GM23338 (cell line): ENCODE data around the gene RASL11B. TPM values are rescaled to one million over a fixed set of nuclear protein-coding genes. Genes with fewer than 3 reads are reported as not detected.

Experiments
- ATAC-seq: fragments of 200-7000 bp; cut with Tn5 transposase; 3 replicates; pipeline ENCODE4 v1.9.1; 2020
- DNase-seq: peaks from one replicate; pipeline ENCODE4 v3.0.0-alpha.2; 2015; ENCODE audit warnings: low spot score
- H2AFZ ChIP-seq: fragments of 200-600 bp; sonication (generic); 2 replicates; pipeline ENCODE4 v1.8.0; 2016; ENCODE audit warnings: antibody characterized with exemption, mild to moderate bottlenecking, moderate library complexity
- H3F3A ChIP-seq: fragments of 200-600 bp; sonication (generic); replicated peaks from 2 replicates; pipeline ENCODE4 v1.8.0; 2017; ENCODE audit warnings: antibody characterized with exemption, mixed run types, low read depth
- H3K27ac ChIP-seq: fragments of 200-600 bp; sonication (generic); 2 replicates; pipeline ENCODE4 v1.6.1; 2016; ENCODE audit warnings: low read depth
- H3K27me3 ChIP-seq: fragments of 200-600 bp; sonication (generic); 2 replicates; pipeline ENCODE4 v1.8.0; 2016; ENCODE audit warnings: mild to moderate bottlenecking, mixed run types, moderate library complexity; ENCODE audit not compliant: insufficient read depth
- H3K36me3 ChIP-seq: fragments of 200-600 bp; sonication (generic); 2 replicates; pipeline ENCODE4 v1.8.0; 2016; ENCODE audit warnings: mild to moderate bottlenecking; ENCODE audit not compliant: insufficient read depth
- H3K4me1 ChIP-seq: fragments of 200-600 bp; sonication (generic); 2 replicates; pipeline ENCODE4 v1.8.0; 2016; ENCODE audit warnings: mild to moderate bottlenecking, moderate library complexity; ENCODE audit not compliant: insufficient read depth
- H3K4me2 ChIP-seq: fragments of 200-600 bp; sonication (generic); 2 replicates; pipeline ENCODE4 v1.7.1; 2017; ENCODE audit warnings: mixed run types
- H3K4me3 ChIP-seq: fragments of 200-600 bp; sonication (generic); 2 replicates; pipeline ENCODE4 v1.6.1; 2016; ENCODE audit warnings: mixed run types
- H3K79me2 ChIP-seq: fragments of 200-600 bp; sonication (generic); replicated peaks from 2 replicates; pipeline ENCODE4 v1.8.0; 2017; ENCODE audit warnings: mild to moderate bottlenecking; ENCODE audit not compliant: insufficient read depth
- H3K9me2 ChIP-seq: fragments of 200-600 bp; sonication (generic); 2 replicates; pipeline ENCODE4 v1.8.0; 2017; ENCODE audit not compliant: insufficient read depth
- H4K20me1 ChIP-seq: fragments of 200-600 bp; sonication (generic); replicated peaks from 2 replicates; pipeline ENCODE4 v1.8.0; 2017; ENCODE audit warnings: mild to moderate bottlenecking; ENCODE audit not compliant: insufficient read depth
- H3K27ac Mint-ChIP-seq: 2 replicates; pipeline ENCODE4 v1.8.0; 2020; ENCODE audit warnings: inconsistent platforms, mild to moderate bottlenecking, moderate library complexity, mixed read lengths
- H3K27me3 Mint-ChIP-seq: 3 replicates; pipeline ENCODE4 v1.8.0; 2022; ENCODE audit warnings: low read depth, mild to moderate bottlenecking, moderate library complexity, mixed read lengths, inconsistent platforms; ENCODE audit not compliant: insufficient read depth, poor library complexity
- H3K36me3 Mint-ChIP-seq: 3 replicates; pipeline ENCODE4 v1.8.0; 2021; ENCODE audit warnings: low read depth, mild to moderate bottlenecking, inconsistent platforms, moderate library complexity, mixed read lengths
- H3K4me1 Mint-ChIP-seq: 3 replicates; pipeline ENCODE4 v1.8.0; 2020; ENCODE audit warnings: mild to moderate bottlenecking, inconsistent platforms, mixed read lengths
- H3K4me3 Mint-ChIP-seq: 3 replicates; pipeline ENCODE4 v1.8.0; 2021; ENCODE audit warnings: moderate library complexity, mild to moderate bottlenecking, inconsistent platforms, mixed read lengths
- H3K9me3 Mint-ChIP-seq: 3 replicates; pipeline ENCODE4 v1.8.0; 2020; ENCODE audit warnings: moderate library complexity, mild to moderate bottlenecking, inconsistent platforms, mixed read lengths
- EZH2phosphoT487 ChIP-seq: fragments of 200-600 bp; sonication (generic); IDR thresholded peaks from one replicate; pipeline ENCODE4 v1.8.1; 2018; ENCODE audit warnings: antibody characterized with exemption; ENCODE audit not compliant: unreplicated experiment
- JUNB ChIP-seq: IDR thresholded peaks from one replicate; pipeline ENCODE4 v1.6.1; 2016; ENCODE audit warnings: antibody characterized with exemption; ENCODE audit not compliant: unreplicated experiment
- NANOG ChIP-seq: IDR thresholded peaks from 2 replicates; pipeline ENCODE4 v1.6.1; 2016; ENCODE audit warnings: antibody characterized with exemption, borderline replicate concordance
- REST ChIP-seq: IDR thresholded peaks from one replicate; pipeline ENCODE4 v1.6.1; 2018; ENCODE audit warnings: antibody characterized with exemption; ENCODE audit not compliant: unreplicated experiment
- STAT1 ChIP-seq: IDR thresholded peaks from one replicate; pipeline ENCODE4 v1.6.1; 2016; ENCODE audit warnings: antibody characterized with exemption; ENCODE audit not compliant: unreplicated experiment
- ZNF114 ChIP-seq: fragments of 250-450 bp; sonication (Bioruptor Pico); IDR thresholded peaks from 2 replicates; pipeline ENCODE4 v1.5.0; 2020; ENCODE audit warnings: mild to moderate bottlenecking, moderate library complexity
- ZNF331 ChIP-seq: fragments of 250-450 bp; sonication (Bioruptor Pico); IDR thresholded peaks from 2 replicates; pipeline ENCODE4 v1.5.0; 2020; ENCODE audit warnings: low read depth, mild to moderate bottlenecking, moderate library complexity
- polyA plus RNA-seq: library from polyadenylated mRNA; unstranded; fragments of >200 nt; fragmentation: Nextera tagmentation; extraction: Ambion mirVana; gene quantifications from 2 replicates; pipeline ENCODE4 v1.2.1, GENCODE V29; 2016
- total RNA-seq: library from RNA; depleted of rRNA; stranded (reverse); fragments of >200 nt; shearing (Covaris generic); gene quantifications from 2 replicates; pipeline ENCODE4 v1.2.3, GENCODE V29; 2014
- TF ChIP-seq, protein P1 (sequence below): fragments of 250-450 bp; sonication (Bioruptor Pico); IDR thresholded peaks from 2 replicates; pipeline ENCODE4 v1.5.0; 2020; ENCODE audit warnings: mild to moderate bottlenecking, moderate library complexity
- TF ChIP-seq, protein P2 (sequence below): IDR thresholded peaks from 2 replicates; pipeline ENCODE4 v1.6.1; 2016; ENCODE audit warnings: antibody characterized with exemption

RASL11B gene
- total and polyA plus RNA-seq, 2 experiments from 2014 or later = 69.7 to 100.0 TPM

GRCh38 chr4:52877036-52877435 is 14.9 kb downstream of the RASL11B start (continued):
- no peak for TF ChIP-seq REST
- no peak for TF ChIP-seq EZH2phosphoT487
- no peak for TF ChIP-seq STAT1
- no peak for TF ChIP-seq JUNB
- TF ChIP-seq ZNF114 (CRISPR knock-in tag) = no peak
- TF ChIP-seq ZNF331 = no peak

DNA sequence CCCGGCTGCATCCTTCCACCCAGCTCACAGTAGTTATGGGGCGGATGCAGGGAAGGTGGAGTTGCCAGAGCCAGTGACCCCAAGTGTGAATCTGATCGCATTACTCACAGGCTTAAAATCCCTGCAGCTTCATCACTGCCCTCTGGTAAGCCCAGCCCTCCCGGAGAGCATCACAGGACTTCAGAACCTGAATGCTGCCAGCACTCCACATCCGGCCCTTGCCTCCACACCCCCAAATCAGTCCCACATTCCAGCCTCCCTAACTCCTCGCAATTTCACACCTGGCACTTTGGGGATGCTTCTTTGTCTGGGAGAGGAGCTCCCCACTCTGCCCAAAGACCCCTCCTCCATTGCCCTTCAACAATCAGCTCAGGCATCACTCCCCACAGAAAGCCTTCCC is 15.6 kb downstream of the RASL11B start:
- no peak for ATAC-seq
- H3F3A ChIP-seq = no peaks in the 10 kb centered on the region
- H3K4me1 Mint-ChIP-seq = peaks cover 39% of the 10 kb centered on the region
- no peak overlapping the region for H3K4me3 ChIP-seq
- H3K4me1 ChIP-seq = peaks cover 23% of the 10 kb centered on the region
- peaks cover 8% of the 10 kb centered on the region; the same call in 2 of the 3 replicates for H3K9me3 Mint-ChIP-seq
- H3K79me2 ChIP-seq = no peaks in the 10 kb centered on the region
- H4K20me1 ChIP-seq = no peaks in the 10 kb centered on the region
- peaks cover 10% of the 10 kb centered on the region for H3K27me3 Mint-ChIP-seq
- peaks cover 9% of the 10 kb centered on the region for H3K36me3 Mint-ChIP-seq
- peak; percentile 53 for DNase-seq
- no peak overlapping the region for H3K4me3 Mint-ChIP-seq
- H2AFZ ChIP-seq = no peak overlapping the region
- no peak overlapping the region for H3K27ac ChIP-seq
- no peaks in the 10 kb centered on the region for H3K27me3 ChIP-seq
- no peaks in the 10 kb centered on the region for H3K36me3 ChIP-seq
- no peak overlapping the region for H3K27ac Mint-ChIP-seq
- H3K9me2 ChIP-seq = no peaks in the 10 kb centered on the region; the same call in 1 of the 2 replicates
- no peak overlapping the region for H3K4me2 ChIP-seq
- TF ChIP-seq ZNF114 (CRISPR knock-in tag) (no peak), REST (no peak), EZH2phosphoT487 (no peak), JUNB (no peak), NANOG (no peak), ZNF331 (no peak), STAT1 (no peak)
- TF ChIP-seq, protein P1, sequence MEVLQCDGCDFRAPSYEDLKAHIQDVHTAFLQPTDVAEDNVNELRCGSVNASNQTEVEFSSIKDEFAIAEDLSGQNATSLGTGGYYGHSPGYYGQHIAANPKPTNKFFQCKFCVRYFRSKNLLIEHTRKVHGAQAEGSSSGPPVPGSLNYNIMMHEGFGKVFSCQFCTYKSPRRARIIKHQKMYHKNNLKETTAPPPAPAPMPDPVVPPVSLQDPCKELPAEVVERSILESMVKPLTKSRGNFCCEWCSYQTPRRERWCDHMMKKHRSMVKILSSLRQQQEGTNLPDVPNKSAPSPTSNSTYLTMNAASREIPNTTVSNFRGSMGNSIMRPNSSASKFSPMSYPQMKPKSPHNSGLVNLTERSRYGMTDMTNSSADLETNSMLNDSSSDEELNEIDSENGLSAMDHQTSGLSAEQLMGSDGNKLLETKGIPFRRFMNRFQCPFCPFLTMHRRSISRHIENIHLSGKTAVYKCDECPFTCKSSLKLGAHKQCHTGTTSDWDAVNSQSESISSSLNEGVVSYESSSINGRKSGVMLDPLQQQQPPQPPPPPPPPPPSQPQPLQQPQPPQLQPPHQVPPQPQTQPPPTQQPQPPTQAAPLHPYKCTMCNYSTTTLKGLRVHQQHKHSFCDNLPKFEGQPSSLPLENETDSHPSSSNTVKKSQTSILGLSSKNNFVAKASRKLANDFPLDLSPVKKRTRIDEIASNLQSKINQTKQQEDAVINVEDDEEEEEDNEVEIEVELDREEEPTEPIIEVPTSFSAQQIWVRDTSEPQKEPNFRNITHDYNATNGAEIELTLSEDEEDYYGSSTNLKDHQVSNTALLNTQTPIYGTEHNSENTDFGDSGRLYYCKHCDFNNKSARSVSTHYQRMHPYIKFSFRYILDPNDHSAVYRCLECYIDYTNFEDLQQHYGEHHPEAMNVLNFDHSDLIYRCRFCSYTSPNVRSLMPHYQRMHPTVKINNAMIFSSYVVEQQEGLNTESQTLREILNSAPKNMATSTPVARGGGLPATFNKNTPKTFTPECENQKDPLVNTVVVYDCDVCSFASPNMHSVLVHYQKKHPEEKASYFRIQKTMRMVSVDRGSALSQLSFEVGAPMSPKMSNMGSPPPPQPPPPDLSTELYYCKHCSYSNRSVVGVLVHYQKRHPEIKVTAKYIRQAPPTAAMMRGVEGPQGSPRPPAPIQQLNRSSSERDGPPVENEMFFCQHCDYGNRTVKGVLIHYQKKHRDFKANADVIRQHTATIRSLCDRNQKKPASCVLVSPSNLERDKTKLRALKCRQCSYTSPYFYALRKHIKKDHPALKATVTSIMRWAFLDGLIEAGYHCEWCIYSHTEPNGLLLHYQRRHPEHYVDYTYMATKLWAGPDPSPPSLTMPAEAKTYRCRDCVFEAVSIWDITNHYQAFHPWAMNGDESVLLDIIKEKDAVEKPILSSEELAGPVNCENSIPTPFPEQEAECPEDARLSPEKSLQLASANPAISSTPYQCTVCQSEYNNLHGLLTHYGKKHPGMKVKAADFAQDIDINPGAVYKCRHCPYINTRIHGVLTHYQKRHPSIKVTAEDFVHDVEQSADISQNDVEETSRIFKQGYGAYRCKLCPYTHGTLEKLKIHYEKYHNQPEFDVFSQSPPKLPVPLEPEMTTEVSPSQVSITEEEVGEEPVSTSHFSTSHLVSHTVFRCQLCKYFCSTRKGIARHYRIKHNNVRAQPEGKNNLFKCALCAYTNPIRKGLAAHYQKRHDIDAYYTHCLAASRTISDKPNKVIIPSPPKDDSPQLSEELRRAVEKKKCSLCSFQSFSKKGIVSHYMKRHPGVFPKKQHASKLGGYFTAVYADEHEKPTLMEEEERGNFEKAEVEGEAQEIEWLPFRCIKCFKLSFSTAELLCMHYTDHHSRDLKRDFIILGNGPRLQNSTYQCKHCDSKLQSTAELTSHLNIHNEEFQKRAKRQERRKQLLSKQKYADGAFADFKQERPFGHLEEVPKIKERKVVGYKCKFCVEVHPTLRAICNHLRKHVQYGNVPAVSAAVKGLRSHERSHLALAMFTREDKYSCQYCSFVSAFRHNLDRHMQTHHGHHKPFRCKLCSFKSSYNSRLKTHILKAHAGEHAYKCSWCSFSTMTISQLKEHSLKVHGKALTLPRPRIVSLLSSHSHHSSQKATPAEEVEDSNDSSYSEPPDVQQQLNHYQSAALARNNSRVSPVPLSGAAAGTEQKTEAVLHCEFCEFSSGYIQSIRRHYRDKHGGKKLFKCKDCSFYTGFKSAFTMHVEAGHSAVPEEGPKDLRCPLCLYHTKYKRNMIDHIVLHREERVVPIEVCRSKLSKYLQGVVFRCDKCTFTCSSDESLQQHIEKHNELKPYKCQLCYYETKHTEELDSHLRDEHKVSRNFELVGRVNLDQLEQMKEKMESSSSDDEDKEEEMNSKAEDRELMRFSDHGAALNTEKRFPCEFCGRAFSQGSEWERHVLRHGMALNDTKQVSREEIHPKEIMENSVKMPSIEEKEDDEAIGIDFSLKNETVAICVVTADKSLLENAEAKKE (CRISPR knock-in tag) = no peak
- TF ChIP-seq, protein P2, sequence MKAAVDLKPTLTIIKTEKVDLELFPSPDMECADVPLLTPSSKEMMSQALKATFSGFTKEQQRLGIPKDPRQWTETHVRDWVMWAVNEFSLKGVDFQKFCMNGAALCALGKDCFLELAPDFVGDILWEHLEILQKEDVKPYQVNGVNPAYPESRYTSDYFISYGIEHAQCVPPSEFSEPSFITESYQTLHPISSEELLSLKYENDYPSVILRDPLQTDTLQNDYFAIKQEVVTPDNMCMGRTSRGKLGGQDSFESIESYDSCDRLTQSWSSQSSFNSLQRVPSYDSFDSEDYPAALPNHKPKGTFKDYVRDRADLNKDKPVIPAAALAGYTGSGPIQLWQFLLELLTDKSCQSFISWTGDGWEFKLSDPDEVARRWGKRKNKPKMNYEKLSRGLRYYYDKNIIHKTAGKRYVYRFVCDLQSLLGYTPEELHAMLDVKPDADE = no peak
